ENCODE measurements around the gene SRGAP1. TPM values are rescaled to one million over a fixed set of nuclear protein-coding genes. Genes with fewer than 3 reads are reported as not detected.

The SRGAP1 gene
- total and polyA plus RNA-seq, 2 of the 13 experiments (the other 11 are each of a cell fraction or from before 2014, with no cell fraction given), result 1.6 to 3.4 TPM

DNA sequence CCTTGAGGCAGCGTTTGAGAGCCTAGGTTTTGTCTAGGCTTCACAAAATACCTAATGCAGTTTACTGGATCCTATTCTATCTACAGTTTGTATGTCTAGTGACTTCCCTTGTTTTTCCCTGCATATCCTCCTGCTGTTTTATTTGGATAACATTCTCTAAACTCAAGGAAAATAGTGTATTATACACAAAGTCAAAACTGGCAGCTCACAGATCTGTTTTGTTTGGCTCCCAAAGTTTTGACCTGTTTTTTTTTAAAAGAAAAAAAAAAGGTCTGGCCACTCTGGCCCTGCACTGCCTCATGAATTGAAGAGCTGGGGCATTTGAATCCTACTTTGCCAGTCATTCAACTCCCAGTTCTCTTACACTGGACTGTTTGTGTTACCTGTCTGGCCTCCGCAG lies 222.3 kb downstream of the SRGAP1 start:
- DNase-seq (ENCODE audit: low spot score) (no peak), ATAC-seq (no peak), FAIRE-seq (no peak)
- Histone ChIP-seq H4K20me1 (ENCODE audit: insufficient read depth, low read length) (no peaks in the 10 kb centered on the region), H3K9ac (ENCODE audit: insufficient read depth, low read depth, low read length) (no peak overlapping the region), H3K27ac (ENCODE audit: extremely low read length, insufficient read depth, low read length) (no peak overlapping the region), H3K36me3 (replicated peaks in 1 of 2; ENCODE audit: control insufficient read depth in 1 of 2, insufficient read depth in 2 of 2, low read length in 2 of 2) (peaks cover 0 to 7% of the 10 kb centered on the region in 2 experiments; a peak in 1 of 5 replicates), H3K9me3 (ENCODE audit: low read length) (no peaks in the 10 kb centered on the region), H3K27me3 (ENCODE audit: control insufficient read depth in 1 of 2, insufficient read depth in 2 of 2, low read length in 2 of 2) (no peaks in the 10 kb centered on the region), H3K4me2 (ENCODE audit: low read depth, low read length) (no peak overlapping the region), H2AFZ (ENCODE audit: low read length) (no peak overlapping the region), H3K4me3 (replicated peaks in 1 of 3; ENCODE audit: insufficient read depth in 1 of 3, low read depth in 2 of 3, low read length in 3 of 3) (no peak overlapping the region), H3K79me2 (ENCODE audit: insufficient read depth, low read length) (no peaks in the 10 kb centered on the region), H3K4me1 (ENCODE audit: insufficient read depth, low read length) (no peaks in the 10 kb centered on the region)
- in situ Hi-C loops (cut with HindIII; ENCODE audit: extremely low pct_ligation_motif_present, low pct_unique_long_range_greater_than_20kb) (no loop called here), intact Hi-C loops (cut with micrococcal nuclease; ENCODE audit: unreplicated experiment) (no loop called here)
- ChIA-PET POLR2A (no interaction called here), CTCF (ENCODE audit: low intra/inter-chr PET ratio, low total read pairs) (no interaction called here)
- no peak for TF ChIP-seq ZNF766 (CRISPR knock-in tag; IDR thresholded peaks at IDR 0.05; ENCODE audit: borderline replicate concordance)
- no peak for TF ChIP-seq SAP130 (CRISPR knock-in tag; IDR thresholded peaks at IDR 0.05; ENCODE audit: low read depth)
- no peak for TF ChIP-seq ZNF678 (CRISPR knock-in tag; IDR thresholded peaks at IDR 0.05)
- no peak for TF ChIP-seq ZNF614 (CRISPR knock-in tag; IDR thresholded peaks at IDR 0.05; ENCODE audit: borderline replicate concordance)
- no peak for TF ChIP-seq ZNF616 (CRISPR knock-in tag; IDR thresholded peaks at IDR 0.05; ENCODE audit: low read depth)
- TF ChIP-seq, protein P1, sequence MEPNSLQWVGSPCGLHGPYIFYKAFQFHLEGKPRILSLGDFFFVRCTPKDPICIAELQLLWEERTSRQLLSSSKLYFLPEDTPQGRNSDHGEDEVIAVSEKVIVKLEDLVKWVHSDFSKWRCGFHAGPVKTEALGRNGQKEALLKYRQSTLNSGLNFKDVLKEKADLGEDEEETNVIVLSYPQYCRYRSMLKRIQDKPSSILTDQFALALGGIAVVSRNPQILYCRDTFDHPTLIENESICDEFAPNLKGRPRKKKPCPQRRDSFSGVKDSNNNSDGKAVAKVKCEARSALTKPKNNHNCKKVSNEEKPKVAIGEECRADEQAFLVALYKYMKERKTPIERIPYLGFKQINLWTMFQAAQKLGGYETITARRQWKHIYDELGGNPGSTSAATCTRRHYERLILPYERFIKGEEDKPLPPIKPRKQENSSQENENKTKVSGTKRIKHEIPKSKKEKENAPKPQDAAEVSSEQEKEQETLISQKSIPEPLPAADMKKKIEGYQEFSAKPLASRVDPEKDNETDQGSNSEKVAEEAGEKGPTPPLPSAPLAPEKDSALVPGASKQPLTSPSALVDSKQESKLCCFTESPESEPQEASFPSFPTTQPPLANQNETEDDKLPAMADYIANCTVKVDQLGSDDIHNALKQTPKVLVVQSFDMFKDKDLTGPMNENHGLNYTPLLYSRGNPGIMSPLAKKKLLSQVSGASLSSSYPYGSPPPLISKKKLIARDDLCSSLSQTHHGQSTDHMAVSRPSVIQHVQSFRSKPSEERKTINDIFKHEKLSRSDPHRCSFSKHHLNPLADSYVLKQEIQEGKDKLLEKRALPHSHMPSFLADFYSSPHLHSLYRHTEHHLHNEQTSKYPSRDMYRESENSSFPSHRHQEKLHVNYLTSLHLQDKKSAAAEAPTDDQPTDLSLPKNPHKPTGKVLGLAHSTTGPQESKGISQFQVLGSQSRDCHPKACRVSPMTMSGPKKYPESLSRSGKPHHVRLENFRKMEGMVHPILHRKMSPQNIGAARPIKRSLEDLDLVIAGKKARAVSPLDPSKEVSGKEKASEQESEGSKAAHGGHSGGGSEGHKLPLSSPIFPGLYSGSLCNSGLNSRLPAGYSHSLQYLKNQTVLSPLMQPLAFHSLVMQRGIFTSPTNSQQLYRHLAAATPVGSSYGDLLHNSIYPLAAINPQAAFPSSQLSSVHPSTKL (CRISPR knock-in tag; IDR thresholded peaks at IDR 0.05), result no peak
- TF ChIP-seq RFX1 (IDR thresholded peaks at IDR 0.05), result no peak
- TF ChIP-seq BRCA1 (CRISPR knock-in tag; IDR thresholded peaks at IDR 0.05), result no peak
- TF ChIP-seq IRF2 (CRISPR knock-in tag; IDR thresholded peaks at IDR 0.05), result no peak
- TF ChIP-seq ZNF629 (CRISPR knock-in tag; conservative IDR thresholded peaks at IDR 0.05), result no peak
- TF ChIP-seq ZFP36 (IDR thresholded peaks at IDR 0.05; ENCODE audit: borderline replicate concordance, low read depth, low read length, partially characterized antibody), result no peak
- TF ChIP-seq FOSL1 (CRISPR knock-in tag; IDR thresholded peaks at IDR 0.05; ENCODE audit: borderline replicate concordance), result no peak
- TF ChIP-seq, protein P2, sequence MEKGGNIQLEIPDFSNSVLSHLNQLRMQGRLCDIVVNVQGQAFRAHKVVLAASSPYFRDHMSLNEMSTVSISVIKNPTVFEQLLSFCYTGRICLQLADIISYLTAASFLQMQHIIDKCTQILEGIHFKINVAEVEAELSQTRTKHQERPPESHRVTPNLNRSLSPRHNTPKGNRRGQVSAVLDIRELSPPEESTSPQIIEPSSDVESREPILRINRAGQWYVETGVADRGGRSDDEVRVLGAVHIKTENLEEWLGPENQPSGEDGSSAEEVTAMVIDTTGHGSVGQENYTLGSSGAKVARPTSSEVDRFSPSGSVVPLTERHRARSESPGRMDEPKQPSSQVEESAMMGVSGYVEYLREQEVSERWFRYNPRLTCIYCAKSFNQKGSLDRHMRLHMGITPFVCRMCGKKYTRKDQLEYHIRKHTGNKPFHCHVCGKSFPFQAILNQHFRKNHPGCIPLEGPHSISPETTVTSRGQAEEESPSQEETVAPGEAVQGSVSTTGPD (CRISPR knock-in tag; IDR thresholded peaks at IDR 0.05), result no peak
- no peak for TF ChIP-seq NR2F6 (IDR thresholded peaks at IDR 0.05)
- TF ChIP-seq NR2F6 (CRISPR knock-in tag; IDR thresholded peaks at IDR 0.05), result no peak
- no peak for TF ChIP-seq ZNF660 (CRISPR knock-in tag; IDR thresholded peaks at IDR 0.05; ENCODE audit: borderline replicate concordance, low read depth)
- TF ChIP-seq ZNF615 (CRISPR knock-in tag; IDR thresholded peaks at IDR 0.05; ENCODE audit: borderline replicate concordance), result no peak
- no peak for TF ChIP-seq MTA3 (CRISPR knock-in tag; IDR thresholded peaks at IDR 0.05)
- TF ChIP-seq, protein P3, sequence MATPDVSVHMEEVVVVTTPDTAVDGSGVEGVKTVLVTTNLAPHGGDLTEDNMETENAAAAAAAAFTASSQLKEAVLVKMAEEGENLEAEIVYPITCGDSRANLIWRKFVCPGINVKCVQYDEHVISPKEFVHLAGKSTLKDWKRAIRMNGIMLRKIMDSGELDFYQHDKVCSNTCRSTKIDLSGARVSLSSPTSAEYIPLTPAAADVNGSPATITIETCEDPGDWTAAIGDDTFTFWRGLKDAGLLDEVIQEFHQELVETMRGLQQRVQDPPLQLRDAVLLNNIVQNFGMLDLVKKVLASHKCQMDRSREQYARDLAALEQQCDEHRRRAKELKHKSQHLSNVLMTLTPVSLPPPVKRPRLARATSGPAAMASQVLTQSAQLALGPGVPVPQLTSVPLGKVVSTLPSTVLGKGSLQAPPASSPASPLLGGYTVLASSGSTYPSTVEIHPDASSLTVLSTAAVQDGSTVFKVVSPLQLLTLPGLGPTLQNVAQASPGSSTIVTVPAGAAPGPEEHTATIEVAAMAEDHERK (CRISPR knock-in tag; IDR thresholded peaks at IDR 0.05; ENCODE audit: low read depth), result no peak
- TF ChIP-seq KMT2B (CRISPR knock-in tag; IDR thresholded peaks at IDR 0.05), result no peak
- no TSS peak for BruUV-seq (replicated peaks)
- 98% methylated on average over 2 of the region's 2 CpGs for WGBS (ENCODE audit: low lambda C conversion rate)
